ELF-1 (cell line): ENCODE measurements around the gene NIPBL.
A peak's percentile ranks its signal among the peaks of the same experiment; 100 is the strongest.

Source experiments
- DNase-seq: peaks from one replicate; pipeline ENCODE4 v3.0.0-alpha.2; 2016; ENCODE audit warnings: low read depth, low spot score

Gene NIPBL

DNA sequence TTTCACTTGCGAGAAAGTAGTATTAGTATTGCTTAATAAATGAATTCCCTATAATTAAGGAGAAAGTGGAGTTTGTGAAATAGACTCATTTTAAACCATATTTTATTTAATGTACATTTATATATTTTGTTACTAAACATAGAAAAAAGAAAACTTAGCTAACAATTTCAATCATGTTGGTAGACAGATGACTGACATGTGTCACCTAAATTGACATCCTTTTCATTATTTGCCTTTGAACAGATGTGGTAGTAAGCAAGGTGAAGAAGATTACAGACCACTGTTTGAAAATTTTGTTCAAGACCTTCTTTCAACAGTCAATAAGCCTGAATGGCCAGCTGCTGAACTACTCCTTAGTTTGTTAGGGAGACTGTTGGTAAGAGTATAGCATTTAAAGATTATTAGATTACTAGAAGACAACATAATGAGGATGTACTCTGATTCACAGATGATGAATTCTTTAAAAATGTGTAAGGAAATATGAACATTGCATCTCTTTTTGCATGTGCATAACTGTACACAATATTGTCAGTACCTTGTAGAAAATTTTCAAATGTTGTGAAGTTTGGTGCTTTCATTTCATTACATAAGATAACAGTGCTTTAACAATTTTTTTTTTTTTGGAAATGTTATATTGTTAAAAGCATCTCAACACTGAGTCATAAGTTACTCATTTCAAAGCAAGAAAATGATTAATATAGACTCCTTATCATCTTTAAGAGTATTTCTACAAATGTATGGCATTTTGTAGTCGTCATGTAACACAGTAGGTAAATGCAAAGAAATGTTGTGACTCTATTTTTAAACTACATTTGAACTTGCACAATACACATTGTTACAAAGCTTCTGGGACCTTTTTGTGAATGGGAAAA lies 139.5 kb downstream of the NIPBL start:
- no peak for DNase-seq

- no peak for DNase-seq
Measured at GRCh38 chr5:37028910-37029309, 152.3 kb downstream of the NIPBL start.

DNA sequence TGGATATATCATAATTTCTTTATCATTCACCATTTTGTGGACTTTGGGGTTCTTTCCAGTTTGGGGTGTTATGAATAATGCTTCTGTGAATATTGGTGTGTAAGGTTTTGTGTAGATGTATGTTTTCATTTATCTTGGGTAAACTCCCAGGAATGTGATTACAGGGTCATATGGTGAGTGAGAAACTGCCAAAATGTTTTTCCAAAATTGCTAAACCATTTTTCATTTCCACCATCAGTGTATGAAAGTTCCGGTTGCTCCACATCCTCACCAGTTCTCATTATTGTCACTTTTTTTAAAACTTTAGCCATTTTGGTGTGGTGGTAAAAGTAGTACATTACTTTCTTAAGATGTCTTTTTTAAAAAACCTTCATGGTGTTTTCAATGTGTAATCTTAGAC lies 152.9 kb downstream of the NIPBL start:
- DNase-seq, result no peak

- no peak for DNase-seq
Measured at GRCh38 chr5:37034955-37035354, 158.4 kb downstream of the NIPBL start.

DNA sequence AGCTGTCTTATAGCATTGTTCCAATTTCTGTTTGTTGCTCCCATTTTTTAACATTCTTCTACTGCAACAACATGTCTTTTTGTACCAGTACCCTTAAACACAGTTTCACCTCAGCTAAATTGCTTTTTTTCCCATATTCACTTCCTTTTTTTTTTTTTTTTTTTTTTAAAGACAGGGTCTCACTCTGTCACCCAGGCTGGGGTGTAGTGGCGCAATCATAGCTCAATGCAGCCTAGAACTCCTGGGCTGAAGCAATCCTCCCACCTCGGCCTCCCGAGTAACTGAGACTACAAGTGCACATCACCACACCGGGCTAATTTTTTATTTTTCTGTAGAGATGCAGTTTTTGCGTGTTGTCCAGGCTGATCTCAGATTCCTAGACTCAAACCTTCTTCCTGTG lies 161.3 kb downstream of the NIPBL start:
- DNase-seq, result no peak

DNA sequence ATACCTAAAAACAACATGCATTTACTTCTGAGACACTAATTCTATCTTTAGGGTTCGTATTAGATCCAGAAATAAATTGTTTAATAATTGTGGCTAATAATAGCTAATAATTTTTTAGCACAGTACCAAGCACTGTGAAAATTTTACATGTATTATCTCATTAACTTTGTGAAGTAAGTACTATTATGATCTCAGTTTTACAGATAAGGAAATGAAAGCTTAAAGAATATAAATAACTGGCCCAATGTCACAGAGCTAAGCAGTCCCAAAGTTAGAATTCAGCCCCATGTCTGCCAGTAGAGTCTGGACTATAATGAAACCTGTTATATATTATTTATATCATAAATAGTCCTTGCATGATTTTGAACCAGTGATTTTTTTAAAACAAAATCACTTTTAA lies 163.3 kb downstream of the NIPBL start:
- no peak for DNase-seq

DNA sequence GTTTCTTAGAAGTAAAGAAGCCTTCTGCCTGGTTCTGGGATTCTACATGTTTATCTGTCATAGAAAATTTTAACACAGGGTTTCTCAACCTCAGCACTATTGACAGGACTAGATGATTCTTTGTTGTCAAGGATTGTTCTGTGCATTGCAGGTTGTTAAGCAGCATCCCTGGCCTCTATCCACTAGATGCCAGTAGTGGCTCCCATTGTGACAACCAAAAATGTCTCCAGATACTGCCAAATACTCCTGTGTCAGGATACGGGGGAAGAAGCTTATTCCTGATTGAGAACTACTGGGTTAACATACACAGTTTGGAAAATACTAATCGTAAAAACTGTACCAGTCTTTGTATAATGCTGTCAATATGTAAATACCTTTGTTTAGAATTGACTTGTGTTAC lies 167.1 kb downstream of the NIPBL start:
- DNase-seq, result peak; percentile 12

- DNase-seq, result no peak
Measured at GRCh38 chr5:37044120-37044519, 167.6 kb downstream of the NIPBL start.

DNA sequence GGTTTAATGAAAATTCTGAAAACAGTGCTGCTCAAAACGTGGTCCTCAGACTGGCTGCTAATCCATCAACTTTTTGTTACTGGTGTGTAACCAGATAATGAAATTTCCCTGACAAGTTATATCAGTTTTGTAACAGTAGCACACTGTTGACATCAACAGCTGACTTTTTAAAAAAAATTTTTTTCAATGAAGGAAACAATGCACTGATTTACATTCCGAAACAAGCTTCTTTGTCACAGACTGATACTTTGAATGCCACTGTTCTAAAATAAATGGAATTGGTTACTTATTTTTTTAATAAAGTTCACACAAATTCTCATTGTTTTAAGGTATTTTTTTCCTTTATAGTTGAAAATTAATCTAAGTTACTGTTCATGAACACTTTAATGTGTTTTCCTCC lies 169.1 kb downstream of the NIPBL start:
- no peak for DNase-seq

DNA sequence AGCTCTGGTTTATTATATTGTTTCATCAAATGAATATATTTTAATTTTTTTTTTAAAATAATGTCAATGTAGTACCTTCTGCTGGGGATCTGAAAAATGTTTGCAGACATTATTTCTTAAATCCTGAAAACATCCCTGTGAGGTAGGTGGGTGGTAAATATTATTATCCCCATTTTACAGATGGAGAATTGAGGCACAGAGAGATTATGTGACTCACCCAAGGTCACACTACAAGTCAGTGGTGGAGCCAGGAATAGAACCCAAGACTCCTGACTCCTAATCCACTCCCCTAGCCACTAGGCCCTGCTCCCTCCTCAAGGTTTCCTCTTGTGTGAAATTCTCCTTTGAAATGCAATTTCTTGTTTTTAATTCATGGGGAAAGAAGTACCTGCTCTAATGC lies 171.4 kb downstream of the NIPBL start:
- no peak for DNase-seq

GRCh38 chr5:37054391-37054790 lies 177.8 kb downstream of the NIPBL start:
- peak; percentile 32 for DNase-seq

- no peak for DNase-seq
Measured at GRCh38 chr5:37055383-37055990, 178.9 kb downstream of the NIPBL start.

DNA sequence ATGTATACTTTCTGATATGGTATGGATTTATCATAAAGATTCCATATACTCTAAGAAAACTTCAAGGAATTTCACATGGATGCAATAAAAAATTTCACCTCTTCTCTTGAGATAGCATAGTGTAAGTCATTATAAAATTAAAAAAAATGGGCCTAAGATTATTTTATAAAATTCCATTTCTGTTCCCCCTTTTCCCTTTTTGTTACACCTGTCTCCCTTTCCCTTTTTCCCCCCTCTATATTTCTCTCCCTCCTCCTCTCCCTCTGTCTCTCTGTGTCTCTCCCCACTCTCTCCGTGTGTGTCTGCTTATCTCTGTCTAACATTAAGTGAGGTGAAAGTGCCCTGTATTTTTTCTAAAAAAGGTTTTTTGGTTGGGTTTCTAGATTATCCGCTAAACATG lies 180.2 kb downstream of the NIPBL start:
- no peak for DNase-seq

GRCh38 chr5:37060030-37060429 lies 183.5 kb downstream of the NIPBL start:
- DNase-seq, result no peak

DNA sequence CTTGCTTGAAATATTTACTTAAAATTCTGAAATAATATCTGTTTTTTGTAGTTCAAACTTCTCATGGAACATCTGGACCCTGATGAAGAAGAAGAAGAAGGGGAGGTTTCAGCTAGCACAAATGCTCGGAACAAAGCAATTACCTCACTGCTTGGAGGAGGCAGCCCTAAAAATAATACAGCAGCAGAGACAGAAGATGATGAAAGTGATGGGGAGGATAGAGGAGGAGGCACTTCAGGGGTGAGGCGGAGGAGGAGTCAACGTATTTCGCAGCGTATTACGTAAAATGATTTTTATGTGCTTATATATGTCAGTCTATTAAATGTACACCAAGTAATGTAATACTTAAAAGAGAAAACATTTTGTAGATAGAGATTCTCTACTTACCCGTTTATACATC lies 187.2 kb downstream of the NIPBL start:
- no peak for DNase-seq

DNA sequence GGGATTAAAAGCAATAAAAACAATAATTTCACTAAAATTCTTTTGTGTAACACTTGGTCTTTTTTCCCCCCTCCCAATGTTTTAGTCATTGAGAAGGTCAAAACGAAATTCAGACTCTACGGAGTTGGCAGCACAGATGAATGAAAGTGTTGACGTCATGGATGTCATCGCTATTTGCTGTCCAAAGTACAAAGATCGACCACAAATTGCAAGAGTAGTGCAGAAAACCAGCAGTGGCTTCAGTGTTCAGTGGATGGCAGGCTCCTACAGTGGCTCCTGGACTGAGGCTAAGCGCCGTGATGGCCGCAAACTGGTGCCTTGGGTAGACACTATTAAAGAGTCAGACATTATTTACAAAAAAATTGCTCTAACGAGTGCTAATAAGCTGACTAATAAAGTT lies 187.9 kb downstream of the NIPBL start:
- DNase-seq, result no peak

DNA sequence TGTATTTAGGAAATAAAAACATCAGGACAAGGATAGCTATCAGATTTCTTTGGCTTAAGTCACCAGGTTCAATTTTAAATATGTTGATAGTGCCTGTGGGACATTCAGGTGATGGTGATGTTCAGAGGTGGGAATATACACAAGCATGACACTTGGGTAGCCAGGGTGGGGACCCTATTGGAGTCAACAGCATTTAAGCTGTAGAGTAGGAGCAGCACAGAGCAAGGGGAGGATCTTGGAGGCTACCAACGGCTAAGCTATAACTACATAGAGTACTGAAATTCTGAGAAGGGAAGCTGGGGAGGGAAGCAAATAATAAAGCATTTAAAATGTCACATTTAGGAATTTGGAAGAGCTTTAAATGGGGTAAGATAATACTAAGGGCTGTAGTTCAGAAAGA lies 194.9 kb downstream of the NIPBL start:
- DNase-seq, result no peak

DNA sequence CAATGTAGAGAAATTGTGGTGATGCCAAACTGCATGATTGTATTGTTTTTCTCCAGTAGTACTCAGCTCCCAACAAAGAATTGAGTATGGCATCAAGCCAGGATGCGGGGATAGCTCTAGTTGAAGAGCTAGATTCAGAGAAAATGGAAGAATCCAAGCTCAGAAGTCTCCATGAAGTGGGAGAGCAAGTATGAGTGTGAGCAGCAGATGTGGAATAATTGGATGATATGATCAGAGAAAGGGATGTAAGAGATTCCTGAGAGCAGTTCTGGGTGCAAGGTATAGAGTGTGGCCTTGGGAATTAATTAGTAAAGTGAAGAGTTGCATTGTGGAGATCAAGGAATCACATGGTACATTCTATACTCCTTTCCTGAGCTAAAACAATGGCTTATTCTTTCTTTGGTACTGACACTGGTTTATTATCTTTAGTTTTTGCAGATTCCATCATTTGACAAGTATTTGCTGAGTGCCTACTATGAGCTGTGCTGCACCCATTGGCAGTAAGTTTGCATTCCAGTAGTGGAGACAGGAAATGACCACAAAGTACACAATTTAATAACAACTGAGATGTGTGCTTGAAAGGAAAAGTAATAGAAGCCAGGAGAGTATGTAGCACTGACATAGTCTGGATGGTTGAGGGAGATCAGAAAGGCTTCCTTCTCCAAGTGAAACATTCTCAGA lies 195.5 kb downstream of the NIPBL start:
- DNase-seq, result no peak

GRCh38 chr5:37075399-37075950 lies 198.9 kb downstream of the NIPBL start:
- DNase-seq, result no peak

- DNase-seq, result no peak
Measured at GRCh38 chr5:37077146-37077545, 200.6 kb downstream of the NIPBL start.

DNA sequence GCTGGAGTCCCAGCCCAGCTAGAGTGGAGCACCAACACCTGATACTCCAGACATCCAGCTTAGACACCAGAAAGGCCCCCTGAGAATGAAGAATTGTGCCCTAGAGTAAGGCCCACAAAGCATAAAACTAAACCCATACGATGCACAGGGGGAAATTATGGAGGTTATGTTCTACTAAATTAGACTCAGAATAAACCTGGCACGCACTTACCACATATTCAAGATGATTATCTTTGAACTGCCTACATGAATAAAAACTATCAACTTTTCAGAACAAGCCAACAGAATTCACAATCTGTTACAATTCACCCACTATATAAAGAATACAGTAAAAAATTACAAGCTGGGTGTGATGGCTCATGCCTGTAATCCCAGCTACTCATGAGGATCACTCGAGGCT lies 204.1 kb downstream of the NIPBL start:
- no peak for DNase-seq

DNA sequence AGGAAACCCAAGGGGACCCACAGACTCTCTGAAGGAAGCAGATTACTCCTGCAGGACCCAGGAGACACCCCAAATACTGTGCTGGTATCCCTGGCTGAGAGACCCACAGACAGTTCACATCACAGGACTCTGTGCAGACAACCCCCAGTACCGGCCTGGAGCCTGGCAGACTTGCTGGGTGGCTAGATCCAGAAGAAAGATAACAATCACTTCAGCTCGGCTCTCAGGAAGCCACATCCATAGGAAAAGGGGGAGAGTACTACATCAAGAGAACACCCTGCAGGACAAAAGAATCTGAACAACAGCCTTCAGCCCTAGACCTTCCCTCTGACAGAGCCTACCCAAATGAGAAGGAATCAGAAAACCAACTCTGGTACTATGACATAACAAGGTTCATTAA lies 206.4 kb downstream of the NIPBL start:
- DNase-seq, result peak; percentile 49
